ENCODE results near the gene KIF1B. TPM values are rescaled to one million over a fixed set of nuclear protein-coding genes. Genes with fewer than 3 reads are reported as not detected.

Gene KIF1B
- total RNA-seq, 4 donors from 2014 or later: 46.7 to 61.8 (median 51.4) TPM

GRCh38 chr1:10209590-10209904 lies 823 bp upstream of the KIF1B start:
- no peak for TF ChIP-seq CTCF (IDR thresholded peaks at IDR 0.05; ENCODE audit: low read depth)

GRCh38 chr1:10210841-10211804 lies 753 bp downstream of the KIF1B start:
- TF ChIP-seq CTCF (IDR thresholded peaks at IDR 0.05; ENCODE audit: low read depth): no peak

GRCh38 chr1:10211805-10212410 lies 1.5 kb downstream of the KIF1B start:
- no peak for TF ChIP-seq CTCF (IDR thresholded peaks at IDR 0.05; ENCODE audit: low read depth)

DNA sequence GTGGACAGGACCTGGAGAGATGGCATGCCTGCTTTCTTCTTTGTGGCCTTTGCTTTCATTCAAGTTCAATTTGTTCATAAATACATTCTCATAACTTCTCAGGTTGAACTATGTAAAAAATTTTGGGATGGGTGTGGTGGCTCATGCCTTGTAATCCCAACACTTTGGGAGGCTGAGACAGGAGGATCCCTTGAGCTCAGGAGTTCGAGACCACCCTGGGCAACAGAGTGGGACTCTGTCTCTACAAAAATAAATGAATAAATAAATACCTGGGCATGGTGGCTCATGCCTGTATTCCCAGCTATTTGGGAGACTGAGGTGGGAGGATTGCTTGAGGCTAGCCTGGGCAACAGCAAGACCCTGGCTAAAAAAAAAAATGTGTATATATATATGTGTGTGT lies 2.1 kb downstream of the KIF1B start:
- no peak for TF ChIP-seq CTCF (IDR thresholded peaks at IDR 0.05; ENCODE audit: low read depth)

DNA sequence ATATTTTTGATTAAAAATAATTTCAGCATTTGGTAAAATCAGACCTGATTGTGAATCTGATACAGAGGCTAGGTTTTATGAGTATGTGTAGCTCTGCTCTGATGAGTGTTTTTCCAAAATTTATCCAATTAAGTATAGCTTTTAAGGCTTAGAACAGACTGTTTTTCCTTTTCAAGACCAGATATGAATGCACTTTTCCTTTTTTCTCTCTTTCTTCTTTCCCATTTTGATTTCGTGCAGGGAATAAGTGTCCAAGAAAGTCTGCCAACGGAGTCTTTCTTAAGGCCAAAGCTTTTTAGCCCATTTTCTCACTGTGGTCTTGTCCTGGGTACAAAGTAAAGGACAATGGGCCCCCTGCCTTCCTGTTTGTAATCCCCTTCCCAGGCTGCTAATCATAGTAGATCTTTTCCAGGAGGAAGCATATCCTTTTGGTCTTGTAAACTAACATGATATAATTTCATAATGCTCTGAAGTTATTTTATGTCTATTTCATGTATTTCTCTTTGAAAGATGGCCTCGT lies 2.9 kb downstream of the KIF1B start:
- no peak for TF ChIP-seq CTCF (IDR thresholded peaks at IDR 0.05; ENCODE audit: low read depth)

DNA sequence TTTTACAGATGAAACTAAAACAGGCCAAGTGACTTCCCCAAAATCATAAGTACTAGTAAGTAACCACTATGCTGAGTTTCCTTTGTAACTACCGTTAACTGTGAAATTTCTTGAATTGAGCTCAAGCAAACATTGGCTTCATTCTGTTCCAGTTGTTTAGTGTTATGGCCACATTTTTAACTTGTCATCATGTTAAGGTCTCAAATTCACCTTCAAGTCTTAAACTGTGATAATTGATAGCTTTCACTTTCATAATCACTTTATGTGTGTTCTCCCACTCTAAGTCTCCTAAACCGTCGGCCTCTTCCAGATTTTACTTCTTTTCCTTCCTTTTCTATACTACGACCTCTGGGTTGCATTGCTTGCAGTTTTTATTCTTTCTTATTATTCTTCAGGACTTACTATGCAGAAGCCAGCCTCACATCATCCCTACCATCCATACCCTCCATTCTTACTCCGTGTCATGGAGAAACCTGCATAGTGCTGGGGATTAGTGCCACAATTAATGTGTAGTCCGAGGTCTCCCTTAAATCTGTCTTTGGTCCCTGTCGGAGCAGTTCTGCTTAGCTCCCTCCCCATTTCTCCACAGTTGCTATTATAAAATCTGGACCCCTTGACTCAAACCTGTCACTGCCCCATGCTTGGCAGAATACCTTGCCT lies 5.8 kb downstream of the KIF1B start:
- TF ChIP-seq CTCF (IDR thresholded peaks at IDR 0.05; ENCODE audit: low read depth): no peak

Data from subcutaneous adipose tissue (tissue), 4 donors.